Activated T-cell treated with anti-CD3 and anti-CD28 coated beads, Interleukin-2, amount 50 U/mL, for 24 hours (primary cell): ENCODE measurements around the gene PACSIN3.
A peak's percentile ranks its signal among the peaks of the same experiment; 100 is the strongest.

ENCODE experiments used
- DNase-seq: peaks from one replicate; pipeline ENCODE4 v3.0.0-alpha.2; 2020
- H3K27ac Mint-ChIP-seq: 2 replicates; pipeline ENCODE4 v1.8.0; 2020; ENCODE audit warnings: mild to moderate bottlenecking, mixed read lengths
- H3K27me3 Mint-ChIP-seq: 2 replicates; pipeline ENCODE4 v1.8.0; 2020; ENCODE audit warnings: mixed read lengths
- H3K36me3 Mint-ChIP-seq: 2 replicates; pipeline ENCODE4 v1.8.0; 2020; ENCODE audit warnings: low read depth, mixed read lengths
- H3K4me1 Mint-ChIP-seq: 2 replicates; pipeline ENCODE4 v1.8.0; 2020; ENCODE audit warnings: low read depth, mixed read lengths
- H3K4me3 Mint-ChIP-seq: 2 replicates; pipeline ENCODE4 v1.8.0; 2020; ENCODE audit warnings: mild to moderate bottlenecking, moderate library complexity, mixed read lengths
- H3K9me3 Mint-ChIP-seq: 2 replicates; pipeline ENCODE4 v1.8.0; 2020; ENCODE audit warnings: mixed read lengths

PACSIN3 gene

GRCh38 chr11:47176328-47177228, 9.7 kb downstream of the PACSIN3 start, which contains the start of gene ARFGAP2:
Gene ARFGAP2, minus strand, starts transcription at chr11:47176879. Its CDS starts 26 bp downstream, at chr11:47176853.
- Mint-ChIP-seq H3K27ac (peak within 1 kb of the TSS; percentile 100), H3K36me3 (peaks cover 50% of the 10 kb centered on the region), H3K4me1 (peaks cover 48% of the 10 kb centered on the region), H3K4me3 (peak within 1 kb of the TSS; percentile 93), H3K9me3 (no peaks in the 10 kb centered on the region), H3K27me3 (no peaks in the 10 kb centered on the region)
- peak; percentile 96 for DNase-seq

GRCh38 chr11:47175746-47176327, 10.4 kb downstream of the PACSIN3 start:
- DNase-seq = no peak
- Mint-ChIP-seq H3K36me3 (peaks cover 58% of the 10 kb centered on the region), H3K9me3 (no peaks in the 10 kb centered on the region), H3K4me3 (peak overlapping the region; percentile 93), H3K4me1 (peaks cover 49% of the 10 kb centered on the region), H3K27me3 (no peaks in the 10 kb centered on the region), H3K27ac (peak overlapping the region; percentile 100)

- no peaks in the 10 kb centered on the region for H3K27me3 Mint-ChIP-seq
- H3K9me3 Mint-ChIP-seq = no peaks in the 10 kb centered on the region
- H3K27ac Mint-ChIP-seq = peak overlapping the region; percentile 79
- H3K36me3 Mint-ChIP-seq = peaks cover 85% of the 10 kb centered on the region
- no peak overlapping the region for H3K4me3 Mint-ChIP-seq
- no peak for DNase-seq
- H3K4me1 Mint-ChIP-seq = peaks cover 48% of the 10 kb centered on the region
Observed at GRCh38 chr11:47172740-47173336, 13.4 kb downstream of the PACSIN3 start.

GRCh38 chr11:47171856-47172255, 14.4 kb downstream of the PACSIN3 start:
- Mint-ChIP-seq H3K36me3 (peaks cover 93% of the 10 kb centered on the region), H3K4me1 (peaks cover 40% of the 10 kb centered on the region), H3K27me3 (no peaks in the 10 kb centered on the region), H3K27ac (peak overlapping the region; percentile 64), H3K9me3 (no peaks in the 10 kb centered on the region), H3K4me3 (no peak overlapping the region)
- no peak for DNase-seq

GRCh38 chr11:47171061-47171838, 15.0 kb downstream of the PACSIN3 start:
- H3K9me3 Mint-ChIP-seq = no peaks in the 10 kb centered on the region
- H3K4me1 Mint-ChIP-seq = peaks cover 40% of the 10 kb centered on the region
- peak overlapping the region; percentile 77 for H3K27ac Mint-ChIP-seq
- peaks cover 94% of the 10 kb centered on the region for H3K36me3 Mint-ChIP-seq
- H3K27me3 Mint-ChIP-seq = no peaks in the 10 kb centered on the region
- DNase-seq = no peak
- no peak overlapping the region for H3K4me3 Mint-ChIP-seq

- no peak for DNase-seq
- peak overlapping the region; percentile 22 for H3K27ac Mint-ChIP-seq
- no peaks in the 10 kb centered on the region for H3K9me3 Mint-ChIP-seq
- H3K36me3 Mint-ChIP-seq = peaks cover 83% of the 10 kb centered on the region
- peaks cover 3% of the 10 kb centered on the region for H3K4me1 Mint-ChIP-seq
- H3K27me3 Mint-ChIP-seq = no peaks in the 10 kb centered on the region
- H3K4me3 Mint-ChIP-seq = no peak overlapping the region
Observed at GRCh38 chr11:47166368-47166767, 19.9 kb downstream of the PACSIN3 start.

GRCh38 chr11:47165253-47165840, 20.9 kb downstream of the PACSIN3 start:
- no peak for DNase-seq
- H3K4me3 Mint-ChIP-seq = no peak overlapping the region
- no peaks in the 10 kb centered on the region for H3K4me1 Mint-ChIP-seq
- H3K36me3 Mint-ChIP-seq = peaks cover 75% of the 10 kb centered on the region
- H3K9me3 Mint-ChIP-seq = no peaks in the 10 kb centered on the region
- peak overlapping the region; percentile 44 for H3K27ac Mint-ChIP-seq
- H3K27me3 Mint-ChIP-seq = no peaks in the 10 kb centered on the region

- Mint-ChIP-seq H3K4me1 (no peaks in the 10 kb centered on the region), H3K27me3 (no peaks in the 10 kb centered on the region), H3K9me3 (no peaks in the 10 kb centered on the region), H3K4me3 (no peak overlapping the region), H3K36me3 (peaks cover 69% of the 10 kb centered on the region), H3K27ac (peak overlapping the region; percentile 47)
- no peak for DNase-seq
Observed at GRCh38 chr11:47164321-47164720, 21.9 kb downstream of the PACSIN3 start.

- Mint-ChIP-seq H3K4me1 (no peaks in the 10 kb centered on the region), H3K4me3 (no peak overlapping the region), H3K27ac (no peak overlapping the region)
Observed at GRCh38 chr11:47163898-47164297, 22.3 kb downstream of the PACSIN3 start.

GRCh38 chr11:47163193-47163592, 23.0 kb downstream of the PACSIN3 start:
- H3K27ac Mint-ChIP-seq = no peak overlapping the region
- no peaks in the 10 kb centered on the region for H3K27me3 Mint-ChIP-seq
- H3K4me1 Mint-ChIP-seq = no peaks in the 10 kb centered on the region
- H3K9me3 Mint-ChIP-seq = no peaks in the 10 kb centered on the region
- H3K4me3 Mint-ChIP-seq = no peak overlapping the region
- H3K36me3 Mint-ChIP-seq = peaks cover 60% of the 10 kb centered on the region
- no peak for DNase-seq

More at GRCh38 chr11:47163898-47164297, 22.3 kb downstream of the PACSIN3 start:
- H3K9me3 Mint-ChIP-seq = no peaks in the 10 kb centered on the region
- no peaks in the 10 kb centered on the region for H3K27me3 Mint-ChIP-seq
- peaks cover 66% of the 10 kb centered on the region for H3K36me3 Mint-ChIP-seq
- no peak for DNase-seq

- Mint-ChIP-seq H3K27ac (no peak overlapping the region), H3K36me3 (peaks cover 56% of the 10 kb centered on the region), H3K9me3 (no peaks in the 10 kb centered on the region), H3K4me3 (no peak overlapping the region), H3K27me3 (no peaks in the 10 kb centered on the region), H3K4me1 (no peaks in the 10 kb centered on the region)
- no peak for DNase-seq
Observed at GRCh38 chr11:47162426-47162825, 23.8 kb downstream of the PACSIN3 start.

GRCh38 chr11:47161890-47162289, 24.3 kb downstream of the PACSIN3 start:
- Mint-ChIP-seq H3K9me3 (no peaks in the 10 kb centered on the region), H3K27me3 (no peaks in the 10 kb centered on the region), H3K4me1 (no peaks in the 10 kb centered on the region), H3K27ac (peak overlapping the region; percentile 59), H3K36me3 (peaks cover 50% of the 10 kb centered on the region), H3K4me3 (no peak overlapping the region)
- DNase-seq = no peak

- no peaks in the 10 kb centered on the region for H3K27me3 Mint-ChIP-seq
- DNase-seq = peak; percentile 75
- H3K4me3 Mint-ChIP-seq = no peak overlapping the region
- peaks cover 44% of the 10 kb centered on the region for H3K36me3 Mint-ChIP-seq
- H3K4me1 Mint-ChIP-seq = no peaks in the 10 kb centered on the region
- no peaks in the 10 kb centered on the region for H3K9me3 Mint-ChIP-seq
- peak overlapping the region; percentile 59 for H3K27ac Mint-ChIP-seq
Observed at GRCh38 chr11:47161134-47161854, 24.9 kb downstream of the PACSIN3 start.
